A673 (cell line): ENCODE data around the gene LPCAT1.

Experiments
- CTCF ChIP-seq: fragments of 300-800, 200-600 bp; sonication (generic); conservative IDR thresholded peaks from 2 replicates; pipeline ENCODE4 v1.5.1; 2017; ENCODE audit warnings: low read depth, mild to moderate bottlenecking, antibody characterized with exemption, low read length, moderate library complexity, mixed read lengths
- EZH2 ChIP-seq: fragments of 200-600 bp; sonication (generic); IDR thresholded peaks from 2 replicates; pipeline ENCODE4 v1.6.1; 2017; ENCODE audit warnings: borderline replicate concordance, low read depth, mild to moderate bottlenecking, mixed read lengths, antibody characterized with exemption, low read length; ENCODE audit not compliant: poor library complexity, severe bottlenecking

DNA sequence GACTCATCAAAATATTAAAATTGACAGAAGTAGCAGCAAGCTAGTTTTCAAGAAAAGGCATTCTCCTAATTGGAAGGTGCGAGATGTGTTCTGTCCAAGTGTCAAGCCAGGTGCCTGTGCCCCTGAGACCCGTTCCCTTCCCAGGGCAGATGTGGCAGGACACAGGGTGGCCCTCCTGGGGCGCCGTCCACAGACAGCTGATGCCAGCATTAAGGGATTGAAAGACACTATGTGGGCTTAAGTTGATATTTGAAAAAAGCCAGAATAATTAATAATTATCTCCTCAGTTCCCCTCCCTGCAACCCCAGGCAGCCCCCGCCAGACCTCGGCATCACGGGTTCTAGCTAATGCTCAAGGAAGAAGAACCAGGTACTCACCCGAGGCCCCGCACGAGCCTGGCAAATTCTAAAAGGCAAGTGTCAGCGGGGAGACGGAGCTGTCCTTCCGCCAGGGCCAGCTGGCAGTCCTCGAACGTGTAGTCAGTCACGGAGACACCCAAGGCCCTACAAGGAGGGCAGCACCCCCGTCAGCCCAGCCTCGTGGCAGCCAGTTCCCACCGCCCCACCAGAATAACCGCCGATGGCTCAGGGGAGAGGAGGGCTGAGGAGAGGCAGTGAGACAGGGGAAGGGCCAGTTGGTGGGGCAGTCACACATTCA, 49.4 kb downstream of the LPCAT1 start:
- TF ChIP-seq EZH2 (no peak), CTCF (no peak)
